GM19351 (cell line): ENCODE results near the gene RGS14.
A peak's percentile ranks its signal among the peaks of the same experiment; 100 is the strongest.

Experiments used
- ATAC-seq: cut with Tn5 transposase; IDR thresholded peaks from one replicate; pipeline ENCODE4 v1.9.1; 2021; ENCODE audit warnings: mild to moderate bottlenecking, moderate library complexity; ENCODE audit not compliant: unreplicated experiment

The RGS14 gene

DNA sequence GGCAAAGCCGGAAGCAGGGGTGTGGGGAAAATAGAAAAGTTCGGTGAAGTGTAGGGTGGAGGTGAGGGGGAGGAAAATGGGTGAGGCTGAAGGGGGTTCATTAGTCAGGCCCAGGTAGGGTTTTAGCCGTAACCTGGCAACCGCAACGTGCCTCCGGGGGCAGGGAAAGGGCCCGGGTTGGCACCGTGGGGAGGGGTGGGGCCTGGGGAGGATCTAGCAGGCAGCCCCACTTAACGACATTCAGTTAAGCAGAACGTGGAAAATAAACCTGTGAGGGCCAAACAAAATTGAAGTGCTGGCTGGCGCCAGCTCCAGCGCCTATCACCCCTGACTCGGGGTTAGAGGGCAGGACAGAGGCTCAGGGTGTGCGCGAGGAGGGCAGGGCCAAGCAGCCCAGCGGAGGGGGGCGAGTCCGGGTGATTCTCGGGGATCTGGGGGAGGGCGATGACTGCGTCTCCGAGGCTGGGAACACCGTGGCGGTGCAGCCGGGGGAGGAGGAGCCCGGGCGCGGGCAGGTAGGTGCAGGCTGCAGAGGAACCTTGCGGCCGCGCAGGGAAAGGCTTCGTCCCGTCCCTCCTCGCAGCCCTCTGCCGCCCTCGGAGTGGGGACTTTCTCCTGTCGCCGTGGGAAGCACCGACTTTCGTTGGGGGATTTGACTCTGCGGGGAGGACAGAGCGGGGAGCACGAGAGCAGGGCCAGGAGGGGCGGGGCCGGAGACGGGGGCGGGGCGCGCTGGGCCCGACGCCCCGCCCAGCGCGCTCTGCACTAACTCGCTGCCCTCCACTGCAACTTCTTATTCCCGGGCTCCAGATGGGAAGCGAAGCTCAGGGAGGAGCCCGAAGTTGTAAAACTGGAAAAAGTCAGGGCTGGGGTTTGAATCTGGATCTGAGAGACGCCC lies 5.1 kb downstream of the RGS14 start:
- ATAC-seq, result no peak

DNA sequence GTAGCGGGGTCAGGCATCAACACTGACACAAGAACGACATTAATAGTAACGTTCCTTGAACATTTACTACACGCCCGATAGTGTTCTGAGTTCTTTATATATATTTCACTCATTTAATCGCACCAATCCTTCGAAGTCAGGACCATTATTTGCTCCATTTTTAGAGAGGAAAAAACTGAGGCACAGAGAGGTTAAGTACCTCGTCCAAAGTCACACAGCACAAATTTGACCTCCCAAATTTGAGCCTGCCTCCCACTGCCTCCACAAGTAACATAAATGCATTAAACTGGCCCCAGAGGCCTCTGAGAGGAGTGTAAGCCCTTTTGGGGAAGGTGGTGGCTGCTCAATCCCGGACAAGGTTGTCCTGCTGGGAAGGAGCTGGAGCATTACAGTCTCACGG lies 5.8 kb downstream of the RGS14 start:
- no peak for ATAC-seq

DNA sequence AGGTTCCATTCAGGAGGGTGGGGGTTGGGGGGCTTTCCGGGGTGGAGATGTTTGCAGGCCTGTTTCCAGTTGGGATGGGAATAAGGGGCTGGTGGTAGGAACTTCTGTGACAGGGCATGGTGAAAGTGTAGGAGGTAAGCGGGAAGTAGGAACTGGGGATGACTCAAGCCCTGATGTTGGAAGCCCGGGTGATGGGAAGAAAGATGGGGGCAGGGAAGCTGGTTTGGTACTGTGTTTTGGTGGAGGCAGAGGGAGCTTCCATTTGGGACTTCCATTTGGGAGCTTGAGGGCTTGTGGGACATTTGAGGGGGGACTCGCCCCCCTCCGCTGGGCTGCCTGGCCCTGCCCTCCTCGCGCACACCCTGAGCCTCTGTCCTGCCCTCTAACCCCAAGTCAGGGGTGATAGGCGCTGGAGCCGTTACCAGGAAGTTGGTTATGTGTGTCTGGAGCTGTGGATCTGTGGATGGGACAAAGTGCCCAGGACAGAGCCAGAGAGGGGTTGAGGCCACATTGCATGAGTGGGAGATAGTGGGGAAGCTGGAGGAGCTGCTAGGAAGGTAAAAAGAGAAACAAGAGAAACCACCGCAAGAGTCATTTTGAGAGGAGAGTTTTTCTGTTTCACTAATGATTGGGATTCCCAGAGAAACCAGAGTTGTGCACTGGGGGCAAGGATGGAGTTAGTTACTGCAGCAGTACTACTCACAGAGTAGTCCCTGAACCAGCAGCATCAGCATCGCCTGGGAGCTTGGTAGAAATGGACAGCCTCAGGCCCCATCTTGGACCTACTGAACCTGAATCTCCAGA lies 6.6 kb downstream of the RGS14 start:
- peak; percentile 38 for ATAC-seq

DNA sequence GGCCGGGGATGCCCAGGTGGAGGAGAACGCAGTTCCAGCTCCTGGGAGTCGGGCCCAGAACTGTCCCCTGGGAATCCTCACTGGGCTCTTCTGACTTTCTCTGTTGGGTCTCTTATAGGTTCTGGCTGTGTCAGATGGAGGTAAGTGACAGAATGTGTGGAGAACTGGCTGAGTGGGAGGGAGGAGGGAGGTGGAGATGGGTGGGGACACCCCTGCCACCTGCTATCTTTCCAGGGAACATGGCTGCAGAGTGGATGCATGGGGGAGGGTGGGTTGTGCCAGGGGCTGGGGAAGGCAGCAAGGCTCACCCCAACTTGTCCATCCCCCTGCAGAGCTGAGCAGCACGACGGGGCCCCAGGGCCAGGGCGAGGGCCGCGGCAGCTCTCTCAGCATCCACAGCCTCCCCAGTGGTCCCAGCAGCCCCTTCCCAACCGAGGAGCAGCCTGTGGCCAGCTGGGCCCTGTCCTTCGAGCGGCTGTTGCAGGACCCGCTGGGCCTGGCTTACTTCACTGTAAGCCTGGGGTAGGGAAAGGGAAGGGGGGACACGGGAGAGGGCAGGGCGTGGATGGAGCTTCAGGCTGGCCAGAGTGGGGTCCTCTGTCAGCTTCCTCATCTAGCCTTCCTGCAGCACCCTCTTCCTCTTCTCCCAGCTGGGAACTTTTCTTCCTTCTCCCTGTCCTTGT lies 8.3 kb downstream of the RGS14 start:
- ATAC-seq, result no peak

DNA sequence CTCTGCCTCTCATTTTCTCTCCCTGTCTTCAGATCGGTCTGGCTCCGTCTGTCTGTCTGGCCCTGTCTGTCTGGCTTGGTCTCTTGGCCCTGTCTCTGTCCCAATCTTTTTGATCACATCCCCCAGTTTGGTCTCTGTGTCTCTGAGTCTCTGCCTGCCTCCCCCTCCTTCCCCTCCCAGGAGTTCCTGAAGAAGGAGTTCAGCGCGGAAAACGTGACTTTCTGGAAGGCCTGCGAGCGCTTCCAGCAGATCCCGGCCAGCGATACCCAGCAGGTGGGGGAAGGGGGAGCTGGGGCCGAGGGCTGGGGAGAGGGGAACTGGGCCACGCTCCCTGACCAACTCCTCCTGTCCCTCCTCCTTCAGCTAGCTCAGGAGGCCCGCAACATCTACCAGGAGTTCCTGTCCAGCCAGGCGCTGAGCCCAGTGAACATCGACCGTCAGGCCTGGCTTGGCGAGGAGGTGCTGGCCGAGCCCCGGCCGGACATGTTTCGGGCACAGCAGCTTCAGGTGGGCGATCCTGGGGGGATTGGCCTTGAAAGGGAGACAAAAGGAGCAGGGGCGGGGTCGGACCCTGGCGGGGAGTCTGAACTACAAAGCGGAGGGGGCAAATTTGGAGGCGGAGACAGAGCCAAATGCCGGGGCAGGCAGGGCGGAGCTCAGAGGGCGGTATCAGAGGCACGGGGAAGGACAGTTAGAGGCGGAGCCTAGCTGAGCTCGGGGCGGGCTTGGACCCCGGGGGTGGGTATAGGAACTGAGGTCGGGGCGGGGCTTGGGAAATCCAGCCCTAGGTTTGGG lies 9.0 kb downstream of the RGS14 start:
- no peak for ATAC-seq

DNA sequence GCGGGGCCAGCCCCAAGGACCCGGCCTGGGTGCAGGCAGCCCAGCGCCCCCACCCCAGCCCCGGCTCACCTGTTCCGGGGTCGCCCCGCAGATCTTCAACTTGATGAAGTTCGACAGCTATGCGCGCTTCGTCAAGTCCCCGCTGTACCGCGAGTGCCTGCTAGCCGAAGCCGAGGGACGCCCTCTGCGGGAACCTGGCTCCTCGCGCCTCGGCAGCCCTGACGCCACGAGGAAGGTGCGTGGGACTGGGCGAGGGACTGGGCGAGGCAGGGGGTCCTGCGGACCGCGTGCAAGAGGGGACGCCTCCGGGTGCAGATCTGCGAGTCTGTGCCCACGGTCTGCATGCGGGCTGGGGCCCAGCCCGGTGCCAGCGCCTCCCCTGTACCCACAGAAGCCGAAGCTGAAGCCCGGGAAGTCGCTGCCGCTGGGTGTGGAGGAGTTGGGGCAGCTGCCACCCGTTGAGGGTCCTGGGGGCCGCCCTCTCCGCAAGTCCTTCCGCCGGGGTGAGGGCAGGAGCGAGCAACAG lies 9.7 kb downstream of the RGS14 start:
- ATAC-seq, result no peak

DNA sequence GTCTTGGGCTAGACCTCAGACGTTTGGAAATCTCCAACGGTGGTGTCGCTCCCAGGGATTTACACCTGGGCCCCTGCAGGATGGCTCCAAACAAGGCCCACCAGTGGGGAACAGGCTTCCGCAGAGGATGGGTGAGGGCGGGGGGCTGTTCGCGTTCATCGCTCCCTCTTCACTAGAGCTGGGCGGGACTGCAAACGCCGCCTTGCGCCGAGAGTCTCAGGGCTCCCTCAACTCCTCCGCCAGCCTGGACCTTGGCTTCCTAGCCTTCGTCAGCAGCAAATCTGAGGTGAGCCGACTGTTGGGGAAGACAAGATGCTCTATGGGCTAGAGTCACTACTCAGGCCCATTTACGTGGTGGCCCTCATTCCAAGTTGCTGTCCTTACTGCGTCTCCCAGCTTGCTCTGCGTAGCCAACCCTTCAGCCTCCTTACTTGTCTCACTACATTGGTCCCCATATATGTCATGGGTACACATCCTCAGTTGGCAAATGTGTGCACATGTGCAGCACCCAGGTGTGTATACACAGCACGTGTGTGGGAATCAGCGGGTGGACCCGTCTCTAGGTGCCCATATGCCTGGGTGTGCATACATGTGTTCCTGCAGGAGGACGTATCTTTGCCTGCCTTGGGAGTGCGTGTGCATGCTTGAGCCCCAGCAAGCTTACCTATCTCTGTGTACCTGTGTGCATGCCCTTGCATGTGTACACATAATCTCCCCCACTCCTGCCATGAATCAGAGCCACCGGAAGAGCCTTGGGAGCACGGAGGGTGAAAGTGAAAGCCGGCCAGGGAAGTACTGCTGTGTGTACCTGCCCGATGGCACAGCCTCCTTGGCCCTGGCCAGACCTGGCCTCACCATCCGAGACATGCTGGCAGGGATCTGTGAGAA lies 10.5 kb downstream of the RGS14 start:
- no peak for ATAC-seq

DNA sequence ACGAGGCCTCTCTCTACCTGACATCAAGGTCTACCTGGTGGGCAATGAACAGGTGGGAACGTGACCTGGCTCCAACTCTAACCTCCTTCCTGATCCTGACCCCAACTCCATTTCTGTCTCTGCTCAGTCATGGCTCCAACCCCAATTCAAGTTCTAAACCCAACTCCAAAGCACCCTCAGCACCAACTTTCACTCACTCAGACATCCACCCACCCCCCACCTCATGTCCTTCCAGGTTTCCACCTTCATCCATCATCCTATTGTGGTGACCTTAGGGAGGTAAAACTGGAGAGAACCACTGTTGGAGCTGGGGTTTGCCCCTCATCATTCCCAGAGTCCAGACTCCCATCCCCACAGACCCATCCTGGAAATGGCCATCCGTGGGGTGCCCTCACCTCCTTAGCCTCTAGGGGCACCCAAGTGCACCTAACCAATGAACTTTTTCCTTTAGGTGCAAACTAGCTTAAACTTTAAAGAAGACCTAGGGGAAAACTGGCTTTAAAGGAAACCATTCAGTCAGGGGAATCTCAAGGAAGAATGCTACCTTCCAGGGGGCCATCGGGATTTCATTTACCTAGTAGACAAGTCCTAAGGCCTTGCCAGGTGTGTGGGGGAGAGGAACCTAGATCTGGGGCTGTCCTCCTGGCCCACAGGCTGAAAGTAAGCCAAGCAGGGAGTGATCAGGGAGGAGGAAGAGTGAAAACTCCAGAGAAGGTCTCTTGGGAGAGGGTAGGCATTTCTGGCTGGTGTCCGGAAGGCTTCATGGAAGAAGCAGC lies 11.3 kb downstream of the RGS14 start:
- no peak for ATAC-seq

DNA sequence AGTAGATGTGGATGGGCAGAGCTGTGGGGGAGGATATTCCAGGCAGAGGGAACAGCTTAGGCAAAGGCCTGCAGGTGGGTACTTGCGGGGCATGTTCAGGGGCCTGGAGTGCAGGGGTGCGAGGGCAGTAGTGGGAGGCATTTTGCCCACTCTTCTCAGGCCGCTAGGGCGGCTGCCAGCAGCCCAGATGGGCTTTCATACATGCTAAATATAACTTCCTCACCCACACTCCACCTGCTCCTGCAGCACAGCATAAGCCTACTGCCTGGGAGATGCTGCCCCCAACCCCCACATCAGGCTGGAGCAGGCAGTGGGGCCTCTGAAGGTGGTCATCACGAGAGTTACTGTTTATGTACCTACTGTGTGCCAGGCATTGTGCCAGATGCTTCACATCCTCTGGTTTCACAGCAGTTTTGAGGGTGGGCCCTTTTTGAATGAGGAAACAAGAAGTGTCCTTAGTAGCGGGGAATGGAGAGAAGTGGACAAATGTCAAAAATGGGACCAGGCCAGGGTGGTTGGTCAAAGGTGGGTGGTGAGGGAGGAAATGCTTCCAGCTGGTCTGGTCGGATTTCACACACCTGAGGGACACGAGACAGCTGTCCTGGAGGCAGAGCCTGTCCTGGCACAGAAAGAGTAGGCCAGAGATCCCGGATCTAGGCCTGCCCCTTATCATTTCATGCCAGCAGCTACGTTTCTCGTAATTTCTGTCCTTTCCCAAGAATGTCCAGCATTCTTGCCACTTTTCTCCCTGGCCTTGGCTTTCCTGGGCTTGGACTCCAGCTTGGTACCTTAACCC lies 12.1 kb downstream of the RGS14 start:
- no peak for ATAC-seq

DNA sequence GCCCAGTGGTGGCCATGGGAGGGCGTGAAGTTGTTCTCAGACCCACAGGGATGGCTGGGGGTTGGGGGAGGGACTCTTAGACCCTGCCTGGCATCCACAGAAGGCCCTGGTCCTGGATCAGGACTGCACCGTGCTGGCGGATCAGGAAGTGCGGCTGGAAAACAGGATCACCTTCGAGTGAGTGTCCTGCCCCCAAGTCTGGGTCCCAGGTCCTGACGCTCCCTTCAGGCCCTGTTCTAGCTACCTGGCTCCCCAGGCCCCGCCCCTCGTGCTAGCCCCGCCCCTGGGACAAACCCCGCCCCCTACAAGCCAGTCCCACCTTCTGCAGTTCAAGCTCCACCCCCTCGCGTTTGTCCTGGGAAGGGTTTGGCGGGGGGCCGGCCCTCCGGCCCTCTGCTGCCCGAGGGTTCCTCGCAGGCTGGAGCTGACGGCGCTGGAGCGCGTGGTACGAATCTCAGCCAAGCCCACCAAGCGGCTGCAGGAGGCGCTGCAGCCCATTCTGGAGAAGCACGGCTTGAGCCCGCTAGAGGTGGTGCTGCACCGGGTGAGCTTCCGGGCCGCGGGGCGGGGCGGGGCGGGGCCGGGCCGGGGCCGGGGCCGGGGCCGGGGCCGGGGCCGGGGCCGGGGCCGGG lies 12.9 kb downstream of the RGS14 start:
- ATAC-seq, result no peak

DNA sequence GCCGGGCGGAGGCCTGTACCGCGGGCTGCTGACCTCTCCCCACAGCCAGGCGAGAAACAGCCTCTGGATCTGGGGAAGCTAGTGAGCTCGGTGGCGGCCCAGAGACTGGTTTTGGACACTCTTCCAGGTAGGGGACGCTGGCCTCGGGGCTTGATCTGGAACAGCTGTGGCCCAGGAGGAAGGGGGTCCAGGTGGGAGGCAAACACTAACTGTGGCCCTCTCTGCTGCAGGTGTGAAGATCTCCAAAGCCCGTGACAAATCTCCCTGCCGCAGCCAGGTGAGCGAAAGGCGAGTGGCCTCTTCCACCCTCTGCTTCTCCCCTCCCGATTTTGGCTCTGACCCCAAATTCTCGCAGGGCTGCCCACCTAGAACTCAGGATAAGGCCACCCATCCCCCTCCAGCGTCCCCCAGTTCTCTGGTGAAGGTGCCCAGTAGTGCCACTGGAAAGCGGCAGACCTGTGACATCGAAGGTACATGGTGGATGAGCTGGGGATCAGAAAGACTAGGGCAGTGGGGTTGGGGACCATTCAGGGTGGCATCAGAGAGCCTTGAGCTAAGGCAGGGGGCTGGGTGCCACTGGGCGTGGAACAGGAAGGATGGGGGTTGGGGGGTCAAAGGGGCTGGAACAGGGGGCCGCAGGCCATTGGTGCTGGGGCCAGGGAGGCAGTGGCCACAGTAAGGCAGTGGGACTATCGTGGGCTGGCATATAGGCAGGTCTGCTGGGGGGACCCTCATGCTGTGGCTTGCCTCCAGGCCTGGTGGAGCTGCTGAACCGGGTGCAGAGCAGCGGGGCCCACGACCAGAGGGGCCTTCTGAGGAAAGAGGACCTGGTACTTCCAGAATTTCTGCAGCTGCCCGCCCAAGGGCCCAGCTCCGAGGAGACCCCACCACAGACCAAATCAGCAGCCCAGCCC lies 13.7 kb downstream of the RGS14 start:
- ATAC-seq, result no peak

DNA sequence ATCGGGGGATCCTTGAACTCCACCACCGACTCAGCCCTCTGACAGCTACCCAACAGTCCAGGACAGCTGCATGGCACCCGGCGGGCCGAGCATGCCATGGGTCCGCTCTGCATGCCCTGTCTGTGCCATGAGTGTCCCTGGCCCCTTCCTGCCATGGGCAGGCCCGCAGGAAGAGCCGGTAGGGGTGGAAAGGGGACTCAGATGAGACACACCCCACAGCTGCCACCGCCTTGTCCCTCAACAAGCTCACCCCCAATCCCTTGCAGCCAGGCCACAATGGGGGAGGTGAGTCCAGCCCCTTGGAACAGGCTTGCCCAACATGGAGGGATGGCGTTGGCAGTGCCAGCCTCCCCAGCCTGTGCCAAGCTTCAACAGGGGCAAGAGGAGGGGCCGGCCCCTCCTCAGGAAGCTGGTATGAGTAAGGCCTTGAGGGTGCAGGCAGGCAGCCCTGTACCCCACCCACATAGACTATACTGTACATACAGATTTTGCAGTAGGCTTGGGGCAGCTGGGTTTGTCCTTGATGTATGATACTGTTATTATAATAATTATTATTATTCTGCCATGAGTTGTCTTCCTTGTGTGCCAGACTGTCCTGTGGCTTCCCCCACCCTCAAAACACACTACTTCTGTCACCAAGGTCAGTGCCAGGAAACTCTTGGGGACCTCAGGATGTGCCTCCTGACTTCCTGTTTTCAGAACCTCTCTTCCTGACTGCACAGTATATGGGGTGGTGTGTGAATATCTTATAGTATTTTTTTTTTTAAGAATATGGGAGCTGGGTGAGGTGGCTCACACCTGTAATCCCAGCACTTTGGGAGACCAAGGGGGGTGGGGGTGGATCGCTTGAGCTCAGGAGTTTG lies 14.5 kb downstream of the RGS14 start:
- no peak for ATAC-seq

DNA sequence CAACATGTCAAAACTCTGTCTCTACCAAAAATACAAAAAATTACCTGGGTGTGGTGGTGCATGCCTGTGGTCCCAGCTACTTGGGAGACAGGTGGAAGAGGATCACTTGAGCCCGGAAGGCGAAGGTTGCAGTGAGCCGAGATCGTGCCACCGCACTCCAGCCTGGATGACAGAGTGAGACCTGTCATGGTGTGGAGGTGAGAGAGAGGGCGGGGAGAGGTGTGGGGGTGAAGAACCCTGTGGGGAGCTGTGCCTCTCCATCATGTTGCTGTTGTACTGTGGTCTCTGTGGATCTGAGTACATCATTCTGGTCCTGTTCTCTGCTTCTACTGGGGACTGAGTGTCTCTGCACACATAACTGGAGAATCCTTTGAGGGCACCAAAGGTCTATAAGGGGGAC lies 15.2 kb downstream of the RGS14 start:
- no peak for ATAC-seq

DNA sequence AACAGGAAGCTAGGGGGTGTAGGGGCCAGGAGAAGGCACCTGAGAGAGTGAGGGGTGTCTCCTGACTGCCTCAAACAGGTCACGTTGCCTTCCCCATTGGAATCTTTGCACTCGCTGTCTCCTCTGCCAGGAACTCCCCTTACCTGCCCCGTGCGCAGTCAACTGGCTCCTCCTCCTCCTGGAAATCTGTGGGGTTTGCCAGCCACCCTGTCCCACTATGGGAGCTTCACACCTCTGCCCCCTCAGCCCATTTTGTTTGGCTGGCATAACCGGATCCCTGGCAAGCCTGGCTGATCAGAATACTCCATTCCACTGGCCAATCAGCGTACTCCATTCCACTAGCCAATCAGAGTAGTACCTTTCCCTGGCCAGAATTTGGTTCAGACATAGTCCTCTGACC lies 16.1 kb downstream of the RGS14 start:
- ATAC-seq, result no peak

DNA sequence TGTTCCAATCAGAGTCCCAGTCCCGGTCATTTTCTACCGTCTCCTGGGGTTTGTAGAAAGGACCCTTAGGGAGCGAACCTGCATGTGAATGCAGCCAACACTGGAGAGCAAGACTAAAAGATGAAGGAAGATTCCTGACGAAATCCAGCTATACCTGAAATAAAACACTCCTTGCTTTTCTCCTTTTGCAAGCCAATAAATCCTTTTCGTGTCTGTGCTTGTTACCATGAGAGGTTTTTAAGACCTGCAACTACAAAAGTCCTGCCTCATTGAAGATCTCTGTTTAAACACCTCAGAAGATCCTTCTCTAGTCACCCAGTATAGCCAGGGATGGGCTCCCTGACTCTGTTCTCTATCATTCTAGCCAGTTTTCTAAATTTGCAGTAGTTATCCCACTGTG lies 16.5 kb downstream of the RGS14 start:
- no peak for ATAC-seq
